Measurements from ENCODE around the gene CHCHD3.

The CHCHD3 gene

GRCh38 chr7:133118261-133118660 lies 36.4 kb upstream of the CHCHD3 start:
- no peak for TF ChIP-seq CTCF (IDR thresholded peaks at IDR 0.05; ENCODE audit: low read depth, low read length, missing control alignments)
- no peak overlapping the region for H3K4me3 ChIP-seq (replicated peaks; ENCODE audit: low read depth, low read length)
- DNase-seq (ENCODE audit: extremely low read depth, low read depth), result no peak

DNA sequence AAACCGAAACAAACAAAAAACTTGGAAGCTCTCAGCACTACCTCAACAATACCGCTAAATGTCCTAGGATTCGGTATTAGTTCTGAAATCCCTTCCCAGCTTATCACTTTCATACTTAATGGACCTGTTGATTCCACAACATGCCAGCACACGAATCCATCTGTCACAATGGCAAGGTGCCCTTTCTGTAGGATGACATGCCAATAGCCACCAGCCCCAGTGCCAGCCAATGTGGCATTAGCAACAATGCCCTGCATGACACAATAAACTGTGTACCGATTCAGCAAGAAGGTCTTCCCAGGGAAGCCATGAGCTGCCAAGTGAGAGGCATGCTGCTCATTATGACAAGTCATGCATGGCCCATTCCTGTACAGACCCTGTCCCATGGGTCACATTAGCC lies 35.6 kb upstream of the CHCHD3 start:
- no peak for TF ChIP-seq CTCF (IDR thresholded peaks at IDR 0.05; ENCODE audit: low read depth, low read length, missing control alignments)
- no peak overlapping the region for H3K4me3 ChIP-seq (replicated peaks; ENCODE audit: low read depth, low read length)
- no peak for DNase-seq (ENCODE audit: extremely low read depth, low read depth)

DNA sequence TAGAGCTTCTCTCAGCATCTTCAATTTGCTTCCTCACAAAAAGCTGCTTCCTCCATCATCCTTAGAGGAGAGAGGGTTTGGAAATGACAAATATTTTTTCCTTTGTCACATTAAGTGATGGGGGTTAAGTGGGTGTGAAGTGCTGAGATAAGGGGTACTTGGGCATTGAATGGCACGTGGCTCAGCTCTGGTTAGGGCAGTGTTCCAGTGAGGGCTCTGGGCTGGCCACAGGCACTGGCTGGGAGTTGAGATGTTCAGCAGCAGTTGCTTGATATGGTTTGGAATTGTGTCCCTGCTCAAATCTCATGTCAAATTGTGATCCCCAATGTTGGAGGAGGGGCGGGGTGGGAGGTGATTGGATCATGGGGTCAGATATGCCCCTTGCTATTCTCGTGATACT lies 33.7 kb upstream of the CHCHD3 start:
- no peak for DNase-seq (ENCODE audit: extremely low read depth, low read depth)
- no peak overlapping the region for H3K4me3 ChIP-seq (replicated peaks; ENCODE audit: low read depth, low read length)
- no peak for TF ChIP-seq CTCF (IDR thresholded peaks at IDR 0.05; ENCODE audit: low read depth, low read length, missing control alignments)

DNA sequence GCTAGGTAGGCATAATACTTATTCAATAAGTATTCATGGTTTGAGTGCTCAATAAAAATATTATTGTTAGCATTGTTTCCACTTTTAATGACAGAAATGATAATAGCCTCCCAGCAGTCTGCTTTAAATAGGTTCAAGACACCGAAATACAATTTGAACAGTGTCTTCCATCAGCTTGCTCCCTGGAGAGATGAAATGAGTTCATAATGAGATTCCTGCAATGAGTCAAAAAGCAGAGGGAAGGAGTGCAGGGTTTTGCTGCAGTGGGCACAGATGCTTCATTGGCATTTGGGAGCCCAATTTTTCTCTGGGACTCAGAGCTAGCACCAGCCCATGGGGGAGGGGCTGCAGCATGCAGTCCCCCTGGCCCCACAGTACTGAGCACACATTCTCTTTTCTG lies 32.6 kb upstream of the CHCHD3 start:
- no peak for TF ChIP-seq CTCF (IDR thresholded peaks at IDR 0.05; ENCODE audit: low read depth, low read length, missing control alignments)
- no peak overlapping the region for H3K4me3 ChIP-seq (replicated peaks; ENCODE audit: low read depth, low read length)
- DNase-seq (ENCODE audit: extremely low read depth, low read depth), result no peak

GRCh38 chr7:133112976-133113375 lies 31.1 kb upstream of the CHCHD3 start:
- no peak for TF ChIP-seq CTCF (IDR thresholded peaks at IDR 0.05; ENCODE audit: low read depth, low read length, missing control alignments)
- H3K4me3 ChIP-seq (replicated peaks; ENCODE audit: low read depth, low read length), result no peak overlapping the region
- no peak for DNase-seq (ENCODE audit: extremely low read depth, low read depth)

DNA sequence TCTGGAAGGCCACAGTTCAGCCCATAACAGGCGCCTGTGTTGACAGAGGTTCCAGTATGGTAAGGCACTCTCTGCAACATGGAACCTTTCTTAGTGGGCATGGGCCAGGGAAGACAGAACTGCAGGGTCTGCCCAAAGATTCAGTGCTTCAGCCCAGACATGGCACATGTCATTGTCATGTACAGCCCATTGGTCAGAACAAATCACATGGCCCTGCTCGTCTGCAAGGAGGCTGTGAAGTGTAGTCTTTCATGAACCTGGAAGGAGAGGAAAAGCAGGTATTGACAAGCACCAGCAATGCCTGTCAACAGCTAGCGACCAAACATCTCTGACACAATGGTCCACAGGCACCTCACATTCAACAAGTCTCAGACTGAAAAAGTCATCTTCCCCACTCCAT lies 30.4 kb upstream of the CHCHD3 start:
- DNase-seq (ENCODE audit: extremely low read depth, low read depth), result no peak
- no peak overlapping the region for H3K4me3 ChIP-seq (replicated peaks; ENCODE audit: low read depth, low read length)
- TF ChIP-seq CTCF (IDR thresholded peaks at IDR 0.05; ENCODE audit: low read depth, low read length, missing control alignments), result no peak

DNA sequence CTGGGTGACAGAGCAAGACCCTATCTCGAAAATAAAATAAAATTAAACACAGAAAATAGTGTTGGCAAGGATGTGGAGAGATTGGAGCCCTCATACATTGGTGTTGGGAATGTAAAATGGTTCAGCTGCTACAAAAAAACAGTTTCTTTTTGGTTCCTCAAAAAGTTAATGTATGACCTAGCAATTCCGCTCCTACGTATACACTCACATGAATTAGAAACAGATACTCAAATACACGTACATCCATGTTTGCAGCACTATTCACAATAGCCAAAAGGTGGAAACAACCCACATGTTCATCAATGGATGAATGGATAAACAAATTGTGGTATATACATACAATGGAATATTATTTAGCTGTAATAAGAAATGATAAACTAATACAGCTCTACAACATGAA lies 28.4 kb upstream of the CHCHD3 start:
- DNase-seq (ENCODE audit: extremely low read depth, low read depth), result no peak
- no peak for TF ChIP-seq CTCF (IDR thresholded peaks at IDR 0.05; ENCODE audit: low read depth, low read length, missing control alignments)
- no peak overlapping the region for H3K4me3 ChIP-seq (replicated peaks; ENCODE audit: low read depth, low read length)
